Right atrium auricular region (tissue), 2 donors: ENCODE results near the gene INPP5A. TPM values are rescaled to one million over a fixed set of nuclear protein-coding genes. Genes with fewer than 3 reads are reported as not detected.

Experiments
- DNase-seq: peaks from one replicate; pipeline ENCODE4 v3.0.0-alpha.2; 2019; ENCODE audit warnings: low spot score
- H3K27ac ChIP-seq, 2 donors: fragments of 200-600 bp; sonication (generic); 1 replicate in 1 of 2; 2 replicates in 1 of 2; pipeline ENCODE4 v1.5.1; 2016 to 2019
- H3K27me3 ChIP-seq, 2 donors: fragments of 200-600 bp; sonication (generic); one replicate each; pipeline versions ENCODE4 v1.5.1 to v1.6.0; 2017 to 2019
- H3K36me3 ChIP-seq: fragments of 200-600 bp; sonication (generic); one replicate; pipeline ENCODE4 v1.5.1; 2016
- H3K4me1 ChIP-seq, 2 donors: fragments of 200-600 bp; sonication (generic); one replicate each; pipeline versions ENCODE4 v1.5.1 to v1.6.0; 2017 to 2019
- H3K4me3 ChIP-seq, 2 donors: fragments of 200-600 bp; sonication (generic); 1 replicate in 1 of 2; 2 replicates in 1 of 2; pipeline ENCODE4 v1.5.1; 2017 to 2019; ENCODE audit warnings: mild to moderate bottlenecking in 1 of 2, moderate library complexity in 1 of 2
- H3K9me3 ChIP-seq, 2 donors: fragments of 200-600 bp; sonication (generic); one replicate each; pipeline ENCODE4 v1.5.1; 2019
- CTCF ChIP-seq, 2 donors: fragments of 200-600 bp; sonication (generic); IDR thresholded peaks; one replicate each; pipeline ENCODE4 v1.5.1; 2019; ENCODE audit warnings: antibody characterized with exemption in 2 of 2
- total RNA-seq, 2 donors: library from RNA; depleted of rRNA; stranded (reverse); fragments of >200 nt; gene quantifications; one replicate each; pipeline ENCODE4 v1.1.0, GENCODE V29; 2016

Gene INPP5A
- total RNA-seq, 2 donors from 2014 or later: 116 to 143 TPM

DNA sequence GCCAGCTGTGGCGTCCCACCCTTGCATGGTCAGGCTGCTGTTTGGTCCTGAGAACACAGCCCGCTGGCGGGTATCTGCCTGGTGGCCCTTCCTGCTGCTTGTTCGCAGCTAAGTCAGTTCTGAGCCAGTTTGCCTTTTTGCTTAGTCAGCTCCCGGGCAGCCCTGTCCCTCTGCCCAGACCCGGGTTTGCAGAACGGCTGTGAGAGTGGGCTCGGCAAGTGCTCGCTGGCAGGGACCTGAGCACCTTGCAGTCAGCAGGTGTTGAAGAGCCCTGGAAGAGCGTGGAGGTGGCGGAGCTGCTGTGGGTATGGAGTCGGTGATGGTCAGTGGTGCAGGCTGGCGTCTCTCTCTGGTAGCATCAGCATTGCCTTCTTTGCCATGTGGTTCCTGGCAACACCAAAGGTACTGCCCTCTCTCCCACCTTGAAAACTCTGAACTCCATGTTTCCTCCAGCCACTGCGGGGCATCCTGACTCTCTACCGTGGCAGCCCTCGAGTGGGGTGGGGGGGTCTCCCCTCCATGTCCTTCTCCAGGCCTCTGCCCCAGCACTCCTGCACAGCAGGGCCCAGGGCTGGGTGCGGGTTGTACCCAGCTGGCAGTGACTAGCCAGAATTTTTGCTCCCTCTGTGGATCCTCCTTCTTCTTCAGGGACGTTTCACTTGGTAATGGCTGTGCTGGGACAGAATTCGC is 4.6 kb downstream of the INPP5A start:
- DNase-seq: no peak

DNA sequence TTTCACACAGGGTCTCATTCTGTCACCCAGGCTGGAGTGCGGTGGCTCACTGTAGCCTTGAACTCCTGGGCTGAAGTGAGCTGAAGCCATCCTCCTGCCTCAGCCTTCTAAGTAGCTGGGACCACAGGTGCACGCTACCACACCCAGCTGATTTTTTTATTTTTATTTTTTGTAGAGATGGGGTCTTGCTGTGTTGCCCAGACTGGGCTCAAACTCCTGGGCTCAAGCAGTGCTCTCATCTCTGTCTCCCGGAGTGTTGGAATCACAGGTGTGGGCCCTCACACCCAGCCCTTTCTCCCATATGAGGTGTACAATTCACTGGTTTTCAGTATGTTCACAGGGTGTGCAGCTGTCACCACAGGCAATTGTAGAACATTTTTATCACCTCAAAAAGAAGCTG is 5.2 kb downstream of the INPP5A start:
- no peak for TF ChIP-seq CTCF (IDR thresholded peaks at IDR 0.05)
- no peak overlapping the region for H3K4me3 ChIP-seq
- H3K27ac ChIP-seq: no peak overlapping the region
- no peaks in the 10 kb centered on the region for H3K9me3 ChIP-seq
- no peaks in the 10 kb centered on the region for H3K36me3 ChIP-seq
- peaks cover 3 to 87% of the 10 kb centered on the region in 2 donors for H3K4me1 ChIP-seq
- H3K27me3 ChIP-seq: no peaks in the 10 kb centered on the region
- DNase-seq: no peak

More for the DNA sequence above, 4.6 kb downstream of the INPP5A start:
- Histone ChIP-seq H3K4me3 (no peak overlapping the region), H3K36me3 (no peaks in the 10 kb centered on the region), H3K9me3 (no peaks in the 10 kb centered on the region), H3K4me1 (peaks cover 3 to 82% of the 10 kb centered on the region in 2 donors), H3K27me3 (no peaks in the 10 kb centered on the region), H3K27ac (no peak overlapping the region)
- TF ChIP-seq CTCF (IDR thresholded peaks at IDR 0.05): no peak

- H3K27ac ChIP-seq: no peak overlapping the region
- no peak for DNase-seq
- H3K4me1 ChIP-seq: peaks cover 3 to 81% of the 10 kb centered on the region in 2 donors
- no peaks in the 10 kb centered on the region for H3K27me3 ChIP-seq
- no peak for TF ChIP-seq CTCF (IDR thresholded peaks at IDR 0.05)
- H3K9me3 ChIP-seq: no peaks in the 10 kb centered on the region
- no peaks in the 10 kb centered on the region for H3K36me3 ChIP-seq
- H3K4me3 ChIP-seq: no peak overlapping the region
Observed at GRCh38 chr10:132543916-132544743, 6.5 kb downstream of the INPP5A start.

DNA sequence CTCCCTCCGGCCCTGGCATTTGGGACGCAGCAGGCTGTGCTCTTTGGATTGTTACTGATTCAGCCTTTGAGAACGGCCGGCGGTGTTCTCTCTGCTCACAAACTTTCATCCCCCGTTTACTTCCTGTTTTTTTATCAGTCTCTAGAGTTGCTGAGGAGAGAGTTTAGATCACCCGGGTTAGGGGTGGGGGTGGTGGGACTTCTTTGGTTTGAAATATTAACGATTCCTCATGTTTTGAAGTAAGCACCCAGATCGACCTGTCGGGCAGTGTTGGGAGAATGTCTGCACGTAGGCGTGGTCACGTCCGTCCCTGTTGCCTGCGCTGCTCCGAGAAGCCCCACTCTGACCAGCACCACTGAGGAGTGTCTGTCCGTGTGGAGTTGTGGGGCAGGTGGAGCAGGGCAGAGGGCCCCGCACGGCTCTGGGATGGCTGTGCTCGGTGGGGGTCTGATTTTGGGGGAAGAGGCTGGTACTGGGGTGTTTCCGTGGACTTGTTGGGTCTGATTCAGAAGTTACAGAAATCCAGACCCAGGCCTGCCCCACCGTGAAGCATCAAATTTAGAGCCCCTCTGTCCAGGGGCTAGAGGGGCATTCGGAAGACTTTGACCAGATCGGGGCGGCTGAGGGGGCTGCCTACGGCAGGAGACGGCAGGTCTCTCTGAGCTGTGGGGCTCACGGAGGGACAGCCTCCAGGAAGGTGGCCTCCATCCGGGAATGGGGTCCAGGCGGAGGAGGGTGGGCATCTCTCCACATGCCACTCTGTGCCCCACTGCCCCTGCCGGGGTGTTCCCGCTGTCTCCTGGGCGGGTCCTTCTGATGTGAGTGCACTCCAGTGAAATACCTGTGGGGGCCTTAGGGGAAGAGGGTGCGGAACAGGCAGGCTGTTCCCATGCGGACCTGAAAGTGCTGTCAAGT is 7.4 kb downstream of the INPP5A start:
- no peak overlapping the region for H3K27ac ChIP-seq
- H3K36me3 ChIP-seq: no peaks in the 10 kb centered on the region
- peaks cover 3 to 80% of the 10 kb centered on the region in 2 donors for H3K4me1 ChIP-seq
- no peaks in the 10 kb centered on the region for H3K9me3 ChIP-seq
- DNase-seq: no peak
- no peaks in the 10 kb centered on the region for H3K27me3 ChIP-seq
- no peak overlapping the region for H3K4me3 ChIP-seq
- TF ChIP-seq CTCF (IDR thresholded peaks at IDR 0.05): no peak

GRCh38 chr10:132545659-132546367 is 8.2 kb downstream of the INPP5A start:
- DNase-seq: no peak
- Histone ChIP-seq H3K27ac (no peak overlapping the region), H3K36me3 (no peaks in the 10 kb centered on the region), H3K9me3 (no peaks in the 10 kb centered on the region), H3K27me3 (no peaks in the 10 kb centered on the region), H3K4me1 (peaks cover 2 to 80% of the 10 kb centered on the region in 2 donors), H3K4me3 (no peak overlapping the region)
- no peak for TF ChIP-seq CTCF (IDR thresholded peaks at IDR 0.05)
